ENCODE results near the gene DOK6.
"Not testable (repeated sequence)": the region's sequence is repeated elsewhere in the genome, so short reads cannot be mapped to it uniquely, and the experiment has no call there.

The DOK6 gene

GRCh38 chr18:69879051-69879450 lies 478.4 kb downstream of the DOK6 start:
- not testable (repeated sequence) for DNase-seq

- no peak for DNase-seq
Observed at GRCh38 chr18:69880083-69880482, 479.4 kb downstream of the DOK6 start.

GRCh38 chr18:69882965-69883668 lies 482.4 kb downstream of the DOK6 start:
- no peak for DNase-seq

- DNase-seq = no peak
Observed at GRCh38 chr18:69883781-69884180, 483.1 kb downstream of the DOK6 start.

- DNase-seq = no peak
Observed at GRCh38 chr18:69885355-69885754, 484.7 kb downstream of the DOK6 start.

GRCh38 chr18:69885841-69886531 lies 485.3 kb downstream of the DOK6 start:
- DNase-seq = peak; percentile 32 to 67

GRCh38 chr18:69887256-69887655 lies 486.6 kb downstream of the DOK6 start:
- no peak for DNase-seq

GRCh38 chr18:69889009-69889408 lies 488.3 kb downstream of the DOK6 start:
- no peak for DNase-seq

- DNase-seq = no peak
Observed at GRCh38 chr18:69890558-69890957, 489.9 kb downstream of the DOK6 start.

GRCh38 chr18:69894467-69894866 lies 493.8 kb downstream of the DOK6 start:
- no peak for DNase-seq

GRCh38 chr18:69895066-69896047 lies 494.7 kb downstream of the DOK6 start:
- peak; percentile 67 to 78 for DNase-seq

- peak; percentile 17 to 61 for DNase-seq
Observed at GRCh38 chr18:69897397-69898108, 496.9 kb downstream of the DOK6 start.

- peak in 1 of 2 donors; percentile 50 for DNase-seq
Observed at GRCh38 chr18:69898241-69898861, 497.7 kb downstream of the DOK6 start.
